GM12878 (cell line): ENCODE measurements around the gene CCDC88A. TPM values are rescaled to one million over a fixed set of nuclear protein-coding genes. Genes with fewer than 3 reads are reported as not detected.

Experiments
- CHD4 ChIP-seq: fragments of 200-600 bp; sonication (generic); IDR thresholded peaks from 2 replicates; pipeline ENCODE4 v1.6.1; 2016; ENCODE audit warnings: mild to moderate bottlenecking
- CREM ChIP-seq: IDR thresholded peaks from 2 replicates; pipeline ENCODE4 v1.6.1; 2014; ENCODE audit warnings: antibody characterized with exemption, low read depth
- EP300 ChIP-seq, 2 experiments: fragments of 150-350 bp in 1 of 2; IDR thresholded peaks; 2 replicates each; pipeline ENCODE4 v1.6.1; 2011 to 2012; ENCODE audit warnings: low read depth in 2 of 2, low read length in 2 of 2, borderline replicate concordance in 1 of 2, improper control_type of control experiment in 1 of 2, inconsistent platforms in 1 of 2; ENCODE audit not compliant: control insufficient read depth in 1 of 2
- ETV6 ChIP-seq, 2 experiments: fragments of 450-650 bp in 1 of 2; IDR thresholded peaks in 1 of 2; conservative IDR thresholded peaks in 1 of 2; 2 replicates each; pipeline ENCODE4 v1.6.1; 2014; ENCODE audit warnings: antibody characterized with exemption in 1 of 2, borderline replicate concordance in 1 of 2, low read depth in 1 of 2, mild to moderate bottlenecking in 1 of 2, moderate library complexity in 1 of 2
- EZH2 ChIP-seq: IDR thresholded peaks from 2 replicates; pipeline ENCODE4 v1.6.1; 2012; ENCODE audit warnings: low read depth, mild to moderate bottlenecking, control low read depth, inconsistent platforms, low read length, borderline replicate concordance; ENCODE audit not compliant: control insufficient read depth
- FOXK2 ChIP-seq: fragments of 450-650 bp; IDR thresholded peaks from 2 replicates; pipeline ENCODE4 v1.6.1; 2017; ENCODE audit warnings: mild to moderate bottlenecking, moderate library complexity
- GATAD2B ChIP-seq: fragments of 450-650 bp; conservative IDR thresholded peaks from 2 replicates; pipeline ENCODE4 v1.6.1; 2017; ENCODE audit warnings: low read depth, mild to moderate bottlenecking, moderate library complexity
- HDAC2 ChIP-seq: fragments of 200-600 bp; sonication (generic); IDR thresholded peaks from 2 replicates; pipeline ENCODE4 v1.6.1; 2017
- KDM1A ChIP-seq: fragments of 200-600 bp; sonication (generic); IDR thresholded peaks from 2 replicates; pipeline ENCODE4 v1.6.1; 2016; ENCODE audit warnings: borderline replicate concordance
- MEF2B ChIP-seq: fragments of 450-650 bp; IDR thresholded peaks from 2 replicates; pipeline ENCODE4 v1.6.1; 2018; ENCODE audit warnings: mild to moderate bottlenecking, moderate library complexity; ENCODE audit not compliant: partially characterized antibody, poor library complexity, severe bottlenecking
- MYB ChIP-seq: fragments of 150-350 bp; IDR thresholded peaks from 2 replicates; pipeline ENCODE4 v1.6.1; 2014; ENCODE audit warnings: mild to moderate bottlenecking, low read depth, low read length, borderline replicate concordance
- POLR2AphosphoS2 ChIP-seq: IDR thresholded peaks from 2 replicates; pipeline ENCODE4 v1.6.1; 2011; ENCODE audit warnings: low read depth, mild to moderate bottlenecking, low read length, improper control_type of control experiment, moderate library complexity
- RAD51 ChIP-seq: fragments of 450-650 bp; IDR thresholded peaks from 2 replicates; pipeline ENCODE4 v1.6.1; 2016; ENCODE audit warnings: moderate library complexity, mild to moderate bottlenecking, inconsistent platforms
- RCOR1 ChIP-seq: conservative IDR thresholded peaks from 2 replicates; pipeline ENCODE4 v1.6.1; 2012; ENCODE audit warnings: low read depth, low read length, improper control_type of control experiment
- REST ChIP-seq: IDR thresholded peaks from 2 replicates; pipeline ENCODE4 v1.6.1; 2012; ENCODE audit warnings: mild to moderate bottlenecking, low read depth, low read length
- SMC3 ChIP-seq: IDR thresholded peaks from 2 replicates; pipeline ENCODE4 v1.6.1; 2011; ENCODE audit warnings: low read length, improper control_type of control experiment, borderline replicate concordance
- SP1 ChIP-seq: IDR thresholded peaks from one replicate; pipeline ENCODE4 v1.6.1; 2011; ENCODE audit warnings: low read depth, low read length
- SPI1 ChIP-seq: IDR thresholded peaks from 2 replicates; pipeline ENCODE4 v1.6.1; 2011; ENCODE audit warnings: low read depth, mild to moderate bottlenecking, low read length, moderate library complexity, borderline replicate concordance; ENCODE audit not compliant: insufficient read depth
- SREBF1 ChIP-seq: IDR thresholded peaks from 2 replicates; pipeline ENCODE4 v1.6.1; 2012; ENCODE audit warnings: mild to moderate bottlenecking, low read length
- STAT1 ChIP-seq: fragments of 450-650 bp; conservative IDR thresholded peaks from 2 replicates; pipeline ENCODE4 v1.6.1; 2014; ENCODE audit warnings: antibody characterized with exemption, mild to moderate bottlenecking
- WRNIP1 ChIP-seq: IDR thresholded peaks from 2 replicates; pipeline ENCODE4 v1.6.1; 2011; ENCODE audit warnings: low read depth, low read length, improper control_type of control experiment, borderline replicate concordance
- ZNF207 ChIP-seq: fragments of 450-650 bp; IDR thresholded peaks from 2 replicates; pipeline ENCODE4 v1.6.1; 2014; ENCODE audit warnings: antibody characterized with exemption, mild to moderate bottlenecking, borderline replicate concordance
- polyA plus RNA-seq, 11 experiments: library from polyadenylated mRNA; depleted of rRNA in 4 of 11; unstranded in 6 of 11; stranded (reverse) in 5 of 11; fragments of >200 nt; fragmentation: Nextera tagmentation in 4 of 11; fragmentation: Illumina TruSeq in 1 of 11; extraction: Ambion mirVana in 4 of 11; extraction: Trizol in 1 of 11; gene quantifications; 1 replicate in 1 of 11; 2 replicates in 10 of 11; pipeline versions ENCODE4 v1.2.1 to v1.2.3, GENCODE V29; 2011 to 2016; ENCODE audit warnings: inconsistent platforms in 2 of 11, missing spikeins in 2 of 11, low read depth in 1 of 11
- total RNA-seq, 4 experiments: library from RNA; depleted of rRNA in 3 of 4; stranded (reverse); fragments of >200 nt in 3 of 4; fragmentation: Illumina TruSeq in 1 of 4; extraction: Trizol in 1 of 4; gene quantifications; 2 replicates each; pipeline versions ENCODE4 v1.2.1 to v1.2.3, GENCODE V29; 2013 to 2021
- TF ChIP-seq, protein P1 (sequence below): fragments of 450-650 bp; IDR thresholded peaks from 2 replicates; pipeline ENCODE4 v1.6.1; 2016; ENCODE audit warnings: mild to moderate bottlenecking
- TF ChIP-seq, protein P2 (sequence below): IDR thresholded peaks from 2 replicates; pipeline ENCODE4 v1.6.1; 2011; ENCODE audit warnings: low read depth, mild to moderate bottlenecking, low read length, moderate library complexity, borderline replicate concordance; ENCODE audit errors: extremely low read depth
- TF ChIP-seq, protein P3 (sequence below): fragments of 450-650 bp; IDR thresholded peaks from 2 replicates; pipeline ENCODE4 v1.6.1; 2017; ENCODE audit warnings: mild to moderate bottlenecking

CCDC88A gene
- total and polyA plus RNA-seq, 10 of the 15 experiments (the other 5 are each of a cell fraction or from before 2014, with no cell fraction given), result 1.8 to 71.6 (median 45.9) TPM

DNA sequence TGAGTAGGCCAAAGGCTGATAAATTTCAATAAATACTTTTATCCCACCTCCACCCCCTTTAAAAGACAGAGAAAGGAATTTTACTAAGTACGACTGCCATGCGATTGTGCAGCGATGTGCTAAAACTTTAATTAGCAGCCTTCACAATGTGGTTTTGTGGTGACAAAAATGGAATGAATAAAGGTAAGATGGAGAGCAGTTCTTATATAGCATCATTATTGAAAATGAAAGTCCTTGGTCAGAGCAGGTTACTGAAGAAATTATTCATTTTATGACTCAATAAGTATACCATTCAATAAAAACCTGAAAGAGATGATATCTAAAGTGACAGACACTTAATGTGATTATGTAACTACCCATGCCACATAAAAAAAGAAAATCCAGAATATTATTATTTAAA lies 117.4 kb downstream of the CCDC88A start (continued):
- TF ChIP-seq, protein P1, sequence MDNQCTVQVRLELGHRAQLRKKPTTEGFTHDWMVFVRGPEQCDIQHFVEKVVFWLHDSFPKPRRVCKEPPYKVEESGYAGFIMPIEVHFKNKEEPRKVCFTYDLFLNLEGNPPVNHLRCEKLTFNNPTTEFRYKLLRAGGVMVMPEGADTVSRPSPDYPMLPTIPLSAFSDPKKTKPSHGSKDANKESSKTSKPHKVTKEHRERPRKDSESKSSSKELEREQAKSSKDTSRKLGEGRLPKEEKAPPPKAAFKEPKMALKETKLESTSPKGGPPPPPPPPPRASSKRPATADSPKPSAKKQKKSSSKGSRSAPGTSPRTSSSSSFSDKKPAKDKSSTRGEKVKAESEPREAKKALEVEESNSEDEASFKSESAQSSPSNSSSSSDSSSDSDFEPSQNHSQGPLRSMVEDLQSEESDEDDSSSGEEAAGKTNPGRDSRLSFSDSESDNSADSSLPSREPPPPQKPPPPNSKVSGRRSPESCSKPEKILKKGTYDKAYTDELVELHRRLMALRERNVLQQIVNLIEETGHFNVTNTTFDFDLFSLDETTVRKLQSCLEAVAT, result peak; percentile 80; the same call in 1 of the 2 replicates
- TF ChIP-seq CHD4 (no peak), STAT1 (no peak), ZNF207 (no peak), MYB (no peak), CREM (peak; percentile 76), SPI1 (no peak), HDAC2 (no peak), SP1 (no peak), ETV6 (conservative IDR thresholded peaks at IDR 0.05 in 1 of 2, IDR thresholded peaks at IDR 0.05 in 1 of 2; ENCODE audit: borderline replicate concordance in 1 of 2, low read depth in 1 of 2) (no peak), SMC3 (no peak), EP300 (IDR thresholded peaks at IDR 0.05; ENCODE audit: borderline replicate concordance in 1 of 2, control insufficient read depth in 1 of 2, low read depth in 2 of 2, low read length in 2 of 2) (peak in 1 of 2 experiments; percentile 58; a peak in 1 of 4 replicates), KDM1A (no peak), RCOR1 (no peak), WRNIP1 (no peak), FOXK2 (no peak), SREBF1 (no peak), MEF2B (peak; percentile 87), POLR2AphosphoS2 (no peak), GATAD2B (no peak), RAD51 (no peak), REST (no peak), EZH2 (no peak)
- TF ChIP-seq, protein P2, sequence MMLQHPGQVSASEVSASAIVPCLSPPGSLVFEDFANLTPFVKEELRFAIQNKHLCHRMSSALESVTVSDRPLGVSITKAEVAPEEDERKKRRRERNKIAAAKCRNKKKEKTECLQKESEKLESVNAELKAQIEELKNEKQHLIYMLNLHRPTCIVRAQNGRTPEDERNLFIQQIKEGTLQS, result no peak
- TF ChIP-seq, protein P3, sequence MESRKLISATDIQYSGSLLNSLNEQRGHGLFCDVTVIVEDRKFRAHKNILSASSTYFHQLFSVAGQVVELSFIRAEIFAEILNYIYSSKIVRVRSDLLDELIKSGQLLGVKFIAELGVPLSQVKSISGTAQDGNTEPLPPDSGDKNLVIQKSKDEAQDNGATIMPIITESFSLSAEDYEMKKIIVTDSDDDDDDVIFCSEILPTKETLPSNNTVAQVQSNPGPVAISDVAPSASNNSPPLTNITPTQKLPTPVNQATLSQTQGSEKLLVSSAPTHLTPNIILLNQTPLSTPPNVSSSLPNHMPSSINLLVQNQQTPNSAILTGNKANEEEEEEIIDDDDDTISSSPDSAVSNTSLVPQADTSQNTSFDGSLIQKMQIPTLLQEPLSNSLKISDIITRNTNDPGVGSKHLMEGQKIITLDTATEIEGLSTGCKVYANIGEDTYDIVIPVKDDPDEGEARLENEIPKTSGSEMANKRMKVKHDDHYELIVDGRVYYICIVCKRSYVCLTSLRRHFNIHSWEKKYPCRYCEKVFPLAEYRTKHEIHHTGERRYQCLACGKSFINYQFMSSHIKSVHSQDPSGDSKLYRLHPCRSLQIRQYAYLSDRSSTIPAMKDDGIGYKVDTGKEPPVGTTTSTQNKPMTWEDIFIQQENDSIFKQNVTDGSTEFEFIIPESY, result no peak
